Activated CD8-positive, alpha-beta T cell treated with anti-CD3 and anti-CD28 coated beads for 36 hours (primary cell): ENCODE data around the gene C5AR2. TPM values are rescaled to one million over a fixed set of nuclear protein-coding genes. Genes with fewer than 3 reads are reported as not detected.
A peak's percentile ranks its signal among the peaks of the same experiment; 100 is the strongest.

Experiments
- ATAC-seq: fragments of 200-7000 bp; cut with Tn5 transposase; one replicate; pipeline ENCODE4 v1.10.0; 2021; ENCODE audit warnings: mild to moderate bottlenecking, moderate library complexity
- CTCF ChIA-PET: fragments of 350-600 bp; sonication (Branson Sonifier 250); formaldehyde crosslinking; loops from one replicate; lab custom pipeline; 2021; ENCODE audit warnings: antibody characterized with exemption; lab: Charles Lee
- POLR2A ChIA-PET: fragments of 350-600 bp; sonication (Branson Sonifier 250); formaldehyde crosslinking; loops from one replicate; lab custom pipeline; 2021; ENCODE audit warnings: antibody characterized with exemption; lab: Charles Lee
- DNase-seq: peaks from one replicate; pipeline ENCODE4 v3.0.0-alpha.2; 2020
- H3K27ac Mint-ChIP-seq: one replicate; pipeline ENCODE4 v1.8.0; 2021; ENCODE audit warnings: mild to moderate bottlenecking, mixed read lengths
- H3K27me3 Mint-ChIP-seq: one replicate; pipeline ENCODE4 v1.8.0; 2021; ENCODE audit warnings: mixed read lengths
- H3K36me3 Mint-ChIP-seq: one replicate; pipeline ENCODE4 v1.8.0; 2021; ENCODE audit warnings: low read depth, mixed read lengths
- H3K4me1 Mint-ChIP-seq: one replicate; pipeline ENCODE4 v1.8.0; 2021; ENCODE audit warnings: low read depth, mixed read lengths
- H3K4me3 Mint-ChIP-seq: one replicate; pipeline ENCODE4 v1.8.0; 2021; ENCODE audit warnings: mild to moderate bottlenecking, moderate library complexity, mixed read lengths
- H3K9me3 Mint-ChIP-seq: one replicate; pipeline ENCODE4 v1.8.0; 2021; ENCODE audit warnings: mixed read lengths
- intact Hi-C: fragments of 100-400 bp; cut with micrococcal nuclease; formaldehyde crosslinking; loops from one replicate; pipeline ENCODE4 v1.10.0; 2022
- total RNA-seq, 2 experiments: library from RNA; stranded (reverse); gene quantifications; one replicate each; pipeline ENCODE4 v1.2.3, GENCODE V29; 2021
- TF ChIP-seq, protein P1 (sequence below): fragments of 200-600 bp; IDR thresholded peaks from one replicate; pipeline ENCODE4 v1.8.0; 2022; ENCODE audit warnings: antibody characterized with exemption, mild to moderate bottlenecking

Gene C5AR2
- total RNA-seq, 2 experiments from 2014 or later: 0.18 TPM; not detected in 1

DNA sequence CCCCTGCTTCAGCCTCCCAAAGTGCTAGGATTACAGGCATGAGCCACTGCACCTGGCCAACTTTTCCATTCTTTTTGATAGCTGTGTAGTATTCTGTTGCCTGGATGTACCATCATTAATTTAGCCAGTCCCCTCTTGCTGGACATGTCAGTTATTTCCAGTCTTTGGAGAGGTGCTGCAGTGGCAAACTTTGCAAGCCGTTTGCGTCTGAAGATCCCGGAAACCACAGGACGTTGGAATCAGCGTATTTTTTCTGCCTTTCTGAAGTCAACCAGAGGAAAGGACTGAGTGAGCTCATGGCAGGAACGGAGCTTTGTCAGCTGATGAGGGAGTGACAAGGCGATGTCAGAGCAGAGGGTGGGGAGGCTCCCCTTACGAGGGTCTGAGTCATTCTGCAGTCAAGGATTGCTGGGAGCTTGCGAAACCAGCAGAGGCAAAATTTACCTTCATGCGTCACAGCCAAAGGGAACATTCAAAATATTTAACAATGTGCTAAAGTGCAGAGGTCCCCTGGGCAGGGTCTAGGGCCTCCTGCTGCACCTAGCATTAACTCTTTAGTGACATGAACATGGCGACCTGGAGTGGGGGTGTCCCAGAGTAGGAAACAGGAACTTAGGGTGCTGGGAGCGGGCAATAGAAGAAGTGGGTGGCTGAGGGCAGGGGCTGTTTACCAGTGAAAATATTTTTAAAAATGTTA, 16.7 kb upstream of the C5AR2 start:
- no peak overlapping the region for H3K27ac Mint-ChIP-seq
- TF ChIP-seq, protein P1, sequence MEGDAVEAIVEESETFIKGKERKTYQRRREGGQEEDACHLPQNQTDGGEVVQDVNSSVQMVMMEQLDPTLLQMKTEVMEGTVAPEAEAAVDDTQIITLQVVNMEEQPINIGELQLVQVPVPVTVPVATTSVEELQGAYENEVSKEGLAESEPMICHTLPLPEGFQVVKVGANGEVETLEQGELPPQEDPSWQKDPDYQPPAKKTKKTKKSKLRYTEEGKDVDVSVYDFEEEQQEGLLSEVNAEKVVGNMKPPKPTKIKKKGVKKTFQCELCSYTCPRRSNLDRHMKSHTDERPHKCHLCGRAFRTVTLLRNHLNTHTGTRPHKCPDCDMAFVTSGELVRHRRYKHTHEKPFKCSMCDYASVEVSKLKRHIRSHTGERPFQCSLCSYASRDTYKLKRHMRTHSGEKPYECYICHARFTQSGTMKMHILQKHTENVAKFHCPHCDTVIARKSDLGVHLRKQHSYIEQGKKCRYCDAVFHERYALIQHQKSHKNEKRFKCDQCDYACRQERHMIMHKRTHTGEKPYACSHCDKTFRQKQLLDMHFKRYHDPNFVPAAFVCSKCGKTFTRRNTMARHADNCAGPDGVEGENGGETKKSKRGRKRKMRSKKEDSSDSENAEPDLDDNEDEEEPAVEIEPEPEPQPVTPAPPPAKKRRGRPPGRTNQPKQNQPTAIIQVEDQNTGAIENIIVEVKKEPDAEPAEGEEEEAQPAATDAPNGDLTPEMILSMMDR: no peak
- ChIA-PET POLR2A (no interaction called here), CTCF (interaction anchor here (1.3 kb wide), 1 partner anchor 10 kb away, joined by 7 read pairs; no protein-coding TSS in a partner anchor)
- H3K36me3 Mint-ChIP-seq: no peaks in the 10 kb centered on the region
- H3K4me1 Mint-ChIP-seq: peaks cover 4% of the 10 kb centered on the region
- no peak overlapping the region for H3K4me3 Mint-ChIP-seq
- ATAC-seq (peak; percentile 87), DNase-seq (peak; percentile 54)
- H3K9me3 Mint-ChIP-seq: no peaks in the 10 kb centered on the region
- peaks cover 8% of the 10 kb centered on the region for H3K27me3 Mint-ChIP-seq
- intact Hi-C loops: no loop called here

DNA sequence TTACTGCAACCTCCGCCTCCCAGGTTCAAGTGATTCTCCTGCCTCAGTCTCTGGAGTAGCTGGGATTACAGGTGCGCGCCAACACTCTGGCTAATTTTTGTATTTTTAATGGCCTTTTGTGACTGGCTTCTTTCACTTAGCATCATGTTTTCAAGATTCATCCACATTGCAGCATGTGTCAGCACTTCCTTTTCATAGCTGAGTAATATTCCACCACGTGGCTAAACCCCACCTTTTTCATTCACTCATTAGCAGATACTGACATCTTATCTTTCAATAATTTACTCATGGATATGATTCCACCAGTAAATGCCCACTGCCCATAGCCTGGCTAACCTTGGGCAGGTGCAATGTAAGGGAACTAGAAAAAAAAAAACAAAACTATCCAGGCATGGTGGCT, 15.5 kb upstream of the C5AR2 start:
- Mint-ChIP-seq H3K36me3 (no peaks in the 10 kb centered on the region), H3K4me1 (peaks cover 4% of the 10 kb centered on the region), H3K4me3 (no peak overlapping the region), H3K9me3 (no peaks in the 10 kb centered on the region), H3K27ac (no peak overlapping the region), H3K27me3 (peaks cover 8% of the 10 kb centered on the region)
- POLR2A ChIA-PET: no interaction called here
- CTCF ChIA-PET: interaction anchor here (1.4 to 2.2 kb wide), 2 partner anchors 11 to 20 kb away, joined by 5 to 9 read pairs; no protein-coding TSS in a partner anchor
- TF ChIP-seq, protein P1: no peak
- ATAC-seq (no peak), DNase-seq (no peak)
- intact Hi-C loops: no loop called here

DNA sequence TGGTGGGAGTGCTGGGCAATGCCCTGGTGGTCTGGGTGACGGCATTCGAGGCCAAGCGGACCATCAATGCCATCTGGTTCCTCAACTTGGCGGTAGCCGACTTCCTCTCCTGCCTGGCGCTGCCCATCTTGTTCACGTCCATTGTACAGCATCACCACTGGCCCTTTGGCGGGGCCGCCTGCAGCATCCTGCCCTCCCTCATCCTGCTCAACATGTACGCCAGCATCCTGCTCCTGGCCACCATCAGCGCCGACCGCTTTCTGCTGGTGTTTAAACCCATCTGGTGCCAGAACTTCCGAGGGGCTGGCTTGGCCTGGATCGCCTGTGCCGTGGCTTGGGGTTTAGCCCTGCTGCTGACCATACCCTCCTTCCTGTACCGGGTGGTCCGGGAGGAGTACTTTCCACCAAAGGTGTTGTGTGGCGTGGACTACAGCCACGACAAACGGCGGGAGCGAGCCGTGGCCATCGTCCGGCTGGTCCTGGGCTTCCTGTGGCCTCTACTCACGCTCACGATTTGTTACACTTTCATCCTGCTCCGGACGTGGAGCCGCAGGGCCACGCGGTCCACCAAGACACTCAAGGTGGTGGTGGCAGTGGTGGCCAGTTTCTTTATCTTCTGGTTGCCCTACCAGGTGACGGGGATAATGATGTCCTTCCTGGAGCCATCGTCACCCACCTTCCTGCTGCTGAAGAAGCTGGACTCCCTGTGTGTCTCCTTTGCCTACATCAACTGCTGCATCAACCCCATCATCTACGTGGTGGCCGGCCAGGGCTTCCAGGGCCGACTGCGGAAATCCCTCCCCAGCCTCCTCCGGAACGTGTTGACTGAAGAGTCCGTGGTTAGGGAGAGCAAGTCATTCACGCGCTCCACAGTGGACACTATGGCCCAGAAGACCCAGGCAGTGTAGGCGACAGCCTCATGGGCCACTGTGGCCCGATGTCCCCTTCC, 11.8 kb upstream of the C5AR2 start:
- Mint-ChIP-seq H3K27ac (no peak overlapping the region), H3K36me3 (no peaks in the 10 kb centered on the region), H3K27me3 (peaks cover 16% of the 10 kb centered on the region), H3K4me1 (peaks cover 3% of the 10 kb centered on the region), H3K9me3 (no peaks in the 10 kb centered on the region), H3K4me3 (no peak overlapping the region)
- DNase-seq (no peak), ATAC-seq (no peak)
- ChIA-PET POLR2A (no interaction called here), CTCF (interaction anchor here (0.9 to 1.4 kb wide), 2 partner anchors 16 to 378 kb away, joined by 3 to 4 read pairs; no protein-coding TSS in a partner anchor)
- TF ChIP-seq, protein P1: no peak
- intact Hi-C loops: no loop called here

DNA sequence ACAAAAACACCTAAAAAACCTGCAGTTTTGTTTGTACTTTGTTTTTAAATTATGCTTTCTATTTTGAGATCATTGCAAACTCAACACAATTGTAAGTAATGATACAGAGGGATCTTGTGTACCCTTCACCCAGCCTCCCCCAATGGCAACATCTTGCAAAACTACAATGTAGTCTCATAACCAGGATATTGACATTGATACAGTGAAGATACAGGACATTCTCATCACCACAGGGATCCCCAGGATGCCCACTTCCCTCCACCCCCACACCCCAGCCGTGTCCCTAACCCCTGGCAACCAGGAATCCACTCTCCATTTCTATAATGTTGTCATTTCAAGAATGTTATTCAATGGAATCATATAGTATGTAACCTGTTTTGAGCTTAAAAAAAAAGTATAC, 10.3 kb upstream of the C5AR2 start:
- CTCF ChIA-PET: interaction anchor here (1.4 kb wide), 1 partner anchor 377 kb away, joined by 3 read pairs; no protein-coding TSS in a partner anchor
- no peak for ATAC-seq
- Mint-ChIP-seq H3K27me3 (peaks cover 16% of the 10 kb centered on the region), H3K36me3 (no peaks in the 10 kb centered on the region), H3K4me3 (no peak overlapping the region), H3K9me3 (no peaks in the 10 kb centered on the region), H3K4me1 (no peaks in the 10 kb centered on the region), H3K27ac (no peak overlapping the region)
- intact Hi-C loops: no loop called here
- no peak for DNase-seq
- POLR2A ChIA-PET: no interaction called here
- TF ChIP-seq, protein P1: no peak
